ENCODE results near the gene CHD9NB.

- TF ChIP-seq CTCF (IDR thresholded peaks at IDR 0.05), result no peak
- no peak for TF ChIP-seq POLR2A (IDR thresholded peaks at IDR 0.05)
Measured at GRCh38 chr16:53035176-53035942, 17.3 kb downstream of the CHD9NB start.
